ENCODE results near the gene NCAPD3. TPM values are rescaled to one million over a fixed set of nuclear protein-coding genes. Genes with fewer than 3 reads are reported as not detected.

NCAPD3 gene
- total and polyA plus RNA-seq, 2 of the 13 experiments (the other 11 are each of a cell fraction or from before 2014, with no cell fraction given): 20.7 to 25.6 TPM

- no peak for FAIRE-seq
These were observed 10.0 kb upstream of the NCAPD3 start for GRCh38 chr11:134233729-134234179.

DNA sequence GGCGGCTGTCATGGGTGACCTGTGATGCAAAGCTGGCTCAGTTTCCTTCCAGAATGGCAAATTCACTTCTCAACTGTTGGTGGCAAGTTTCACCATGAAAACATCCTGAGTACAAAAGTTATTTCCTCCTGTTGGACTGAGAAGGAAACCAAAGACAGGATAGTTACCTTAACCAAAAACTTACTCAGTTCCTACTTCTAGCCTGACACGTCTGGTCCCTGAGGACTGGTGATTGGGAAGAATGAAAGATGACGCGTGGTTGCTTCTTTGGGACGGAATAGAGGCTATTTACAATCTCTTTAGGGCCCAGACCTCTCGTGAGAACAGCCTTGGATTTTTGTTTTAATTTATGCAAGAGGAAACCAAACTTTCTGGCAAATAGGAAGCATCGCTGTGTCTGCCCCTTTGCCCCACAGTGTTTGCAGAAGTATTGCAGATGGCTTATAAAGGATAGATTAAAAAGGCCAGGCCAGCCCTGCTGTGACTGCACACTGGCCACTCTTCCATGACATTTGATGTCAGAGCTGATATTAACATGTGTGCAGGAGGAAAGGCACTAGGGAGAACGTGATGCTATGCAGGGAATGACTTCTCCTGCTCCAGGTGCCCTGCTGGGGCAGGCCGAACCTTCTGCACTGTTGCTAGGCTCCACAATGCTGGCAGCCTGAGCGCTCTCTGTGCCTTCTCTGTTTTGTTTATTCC is 8.3 kb upstream of the NCAPD3 start:
- Histone ChIP-seq H3K9ac (ENCODE audit: insufficient read depth, low read depth, low read length) (no peak overlapping the region), H2AFZ (ENCODE audit: low read length) (no peak overlapping the region), H3K9me3 (ENCODE audit: low read length) (no peaks in the 10 kb centered on the region), H3K36me3 (replicated peaks in 1 of 2; ENCODE audit: control insufficient read depth in 1 of 2, insufficient read depth in 2 of 2, low read length in 2 of 2) (peaks cover 3 to 4% of the 10 kb centered on the region in 2 experiments; a peak in 3 of 5 replicates), H3K4me3 (replicated peaks in 1 of 3; ENCODE audit: insufficient read depth in 1 of 3, low read depth in 2 of 3, low read length in 3 of 3) (no peak overlapping the region), H3K4me2 (ENCODE audit: low read depth, low read length) (no peak overlapping the region), H3K79me2 (ENCODE audit: insufficient read depth, low read length) (peaks cover 12% of the 10 kb centered on the region), H3K27me3 (ENCODE audit: control insufficient read depth in 1 of 2, insufficient read depth in 2 of 2, low read length in 2 of 2) (no peaks in the 10 kb centered on the region), H3K27ac (ENCODE audit: extremely low read length, insufficient read depth, low read length) (no peak overlapping the region), H4K20me1 (ENCODE audit: insufficient read depth, low read length) (peaks cover 7% of the 10 kb centered on the region), H3K4me1 (ENCODE audit: insufficient read depth, low read length) (peaks cover 34% of the 10 kb centered on the region)
- 77% methylated on average over 10 of the region's 10 CpGs for WGBS (ENCODE audit: low lambda C conversion rate)
- in situ Hi-C loops (cut with HindIII; ENCODE audit: extremely low pct_ligation_motif_present, low pct_unique_long_range_greater_than_20kb) (no loop called here), intact Hi-C loops (cut with micrococcal nuclease; ENCODE audit: unreplicated experiment) (no loop called here)
- FAIRE-seq (no peak), DNase-seq (ENCODE audit: low spot score) (no peak), ATAC-seq (no peak)
- no peak for TF ChIP-seq MBD4 (IDR thresholded peaks at IDR 0.05; ENCODE audit: borderline replicate concordance, low read length)
- peak; percentile 55; the same call in 1 of the 2 replicates for TF ChIP-seq ZNF768 (CRISPR knock-in tag; IDR thresholded peaks at IDR 0.05)
- CTCF ChIA-PET (ENCODE audit: low intra/inter-chr PET ratio, low total read pairs): no interaction called here
- POLR2A ChIA-PET: no interaction called here
- no TSS peak for BruUV-seq (replicated peaks)

More at GRCh38 chr11:134233729-134234179, 10.0 kb upstream of the NCAPD3 start:
- Histone ChIP-seq H3K27me3 (ENCODE audit: control insufficient read depth in 1 of 2, insufficient read depth in 2 of 2, low read length in 2 of 2) (no peaks in the 10 kb centered on the region), H3K27ac (ENCODE audit: extremely low read length, insufficient read depth, low read length) (no peak overlapping the region), H3K9me3 (ENCODE audit: low read length) (no peaks in the 10 kb centered on the region), H3K4me1 (ENCODE audit: insufficient read depth, low read length) (peaks cover 26% of the 10 kb centered on the region), H4K20me1 (ENCODE audit: insufficient read depth, low read length) (peaks cover 7% of the 10 kb centered on the region), H3K4me3 (replicated peaks in 1 of 3; ENCODE audit: insufficient read depth in 1 of 3, low read depth in 2 of 3, low read length in 3 of 3) (no peak overlapping the region), H3K9ac (ENCODE audit: insufficient read depth, low read depth, low read length) (no peak overlapping the region), H3K79me2 (ENCODE audit: insufficient read depth, low read length) (peaks cover 8% of the 10 kb centered on the region), H2AFZ (ENCODE audit: low read length) (no peak overlapping the region), H3K4me2 (ENCODE audit: low read depth, low read length) (no peak overlapping the region), H3K36me3 (replicated peaks in 1 of 2; ENCODE audit: control insufficient read depth in 1 of 2, insufficient read depth in 2 of 2, low read length in 2 of 2) (peaks cover 2 to 3% of the 10 kb centered on the region in 2 experiments; a peak in 2 of 5 replicates)
- DNase-seq (ENCODE audit: low spot score) (no peak), ATAC-seq (no peak)
- intact Hi-C loops (cut with micrococcal nuclease; ENCODE audit: unreplicated experiment): no loop called here
- WGBS (ENCODE audit: low lambda C conversion rate): 96% methylated on average over 4 of the region's 4 CpGs
- no peak for TF ChIP-seq U2AF2 (IDR thresholded peaks at IDR 0.05; ENCODE audit: low read depth, low read length)
- no peak for TF ChIP-seq ATF1 (CRISPR knock-in tag; IDR thresholded peaks at IDR 0.05)
- TF ChIP-seq TAF1 (CRISPR knock-in tag; IDR thresholded peaks at IDR 0.05): no peak
- no peak for TF ChIP-seq NR1H2 (CRISPR knock-in tag; IDR thresholded peaks at IDR 0.05; ENCODE audit: borderline replicate concordance, low read depth)
- ChIA-PET POLR2A (interaction anchor here (1.2 kb wide), 1 partner anchor 9 kb away, joined by 8 read pairs; the partner anchor contains the start of genes NCAPD3 and VPS26B), CTCF (ENCODE audit: low intra/inter-chr PET ratio, low total read pairs) (no interaction called here)
- in situ Hi-C loops (cut with HindIII; ENCODE audit: extremely low pct_ligation_motif_present, low pct_unique_long_range_greater_than_20kb): no loop called here
- BruUV-seq (replicated peaks): no TSS peak
